Testis (tissue), 2 donors: Measurements from ENCODE around the gene CRACDL.

ENCODE experiments used
- CTCF ChIP-seq, 3 experiments: fragments of 450-650 bp in 2 of 3; fragments of 200-600 bp in 1 of 3; sonication (generic) in 1 of 3; IDR thresholded peaks; one replicate each; pipeline ENCODE4 v1.5.1; 2016 to 2019; ENCODE audit warnings: antibody characterized with exemption in 3 of 3, mild to moderate bottlenecking in 2 of 3, moderate library complexity in 1 of 3
- POLR2A ChIP-seq: fragments of 450-650 bp; IDR thresholded peaks from one replicate; pipeline ENCODE4 v1.6.1; 2017; ENCODE audit warnings: antibody characterized with exemption, mild to moderate bottlenecking, moderate library complexity

- TF ChIP-seq CTCF (IDR thresholded peaks at IDR 0.05), result no peak
- no peak for TF ChIP-seq POLR2A
Measured at GRCh38 chr2:98759338-98759737, 176.7 kb downstream of the CRACDL start.
